ENCODE measurements around the gene DCHS1. TPM values are rescaled to one million over a fixed set of nuclear protein-coding genes. Genes with fewer than 3 reads are reported as not detected.

Gene DCHS1
- total and polyA plus RNA-seq, 9 of the 15 experiments (the other 6 are each of a cell fraction or from before 2014, with no cell fraction given): 0.04 to 0.49 (median 0.14) TPM; not detected in 2

DNA sequence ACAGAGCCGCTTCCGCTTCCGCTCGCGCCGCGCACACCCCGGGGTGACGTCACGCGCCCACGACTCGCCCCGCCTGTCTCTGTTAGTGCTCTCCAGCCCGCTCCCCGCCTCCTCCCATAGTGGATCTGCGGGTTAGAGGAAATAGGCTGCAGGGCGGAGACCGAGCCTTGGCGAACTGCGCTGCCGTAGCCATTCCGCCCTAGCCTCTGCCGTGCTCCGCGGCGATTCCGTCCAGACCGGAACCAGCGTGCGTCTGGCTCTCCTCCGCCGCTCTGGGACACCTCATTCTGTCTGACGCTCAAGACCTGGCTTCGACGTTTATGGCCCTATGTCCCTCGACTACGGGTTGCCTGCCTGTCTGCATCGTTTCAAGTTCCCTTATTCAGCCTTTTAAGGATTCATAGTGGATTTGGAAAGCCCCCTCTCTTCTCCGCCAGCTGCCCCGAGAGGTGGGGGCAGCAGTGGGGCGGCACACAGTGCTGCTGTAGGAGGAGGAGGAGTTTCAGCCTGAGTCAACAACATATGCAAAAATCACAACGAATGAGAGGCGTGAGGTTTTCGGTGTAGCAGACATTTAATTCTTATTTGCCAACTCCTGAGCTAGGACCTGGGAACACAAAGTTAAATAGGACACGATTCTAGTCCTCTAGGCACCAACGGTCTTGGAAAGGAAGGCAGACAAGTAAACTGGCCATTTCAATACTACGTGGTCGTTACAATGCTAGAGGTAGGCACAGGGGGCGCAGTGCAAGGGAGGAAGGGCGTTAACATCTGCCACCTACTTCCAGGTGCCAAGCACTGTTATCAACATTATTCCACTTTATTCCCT lies 43.2 kb downstream of the DCHS1 start, which contains the start of gene TAF10 (continued):
- TF ChIP-seq ZBTB17 (CRISPR knock-in tag; IDR thresholded peaks at IDR 0.05) (peak; percentile 89), DPF2 (IDR thresholded peaks at IDR 0.05) (peak; percentile 78), ZNF76 (CRISPR knock-in tag; IDR thresholded peaks at IDR 0.05; ENCODE audit: borderline replicate concordance) (no peak), ZNF175 (CRISPR knock-in tag; IDR thresholded peaks at IDR 0.05; ENCODE audit: low read depth) (peak; percentile 29; the same call in 1 of the 2 replicates), MED1 (CRISPR knock-in tag; IDR thresholded peaks at IDR 0.05; ENCODE audit: borderline replicate concordance) (no peak), ILF3 (IDR thresholded peaks at IDR 0.05; ENCODE audit: borderline replicate concordance) (no peak), BRD4 (IDR thresholded peaks at IDR 0.05) (peak; percentile 33; the same call in 1 of the 2 replicates), CHCHD3 (CRISPR knock-in tag; IDR thresholded peaks at IDR 0.05) (0 out of 2 replicates have a peak, but pooled peaks have one; percentile 21), ZNF408 (CRISPR knock-in tag; IDR thresholded peaks at IDR 0.05; ENCODE audit: low read depth) (no peak), ZFPM2 (CRISPR knock-in tag; IDR thresholded peaks at IDR 0.05) (no peak), SMARCB1 (IDR thresholded peaks at IDR 0.05; ENCODE audit: insufficient read length, low read depth) (no peak), ZNF274 (IDR thresholded peaks at IDR 0.05; ENCODE audit: borderline replicate concordance, low read depth, low read length) (no peak), MXI1 (IDR thresholded peaks at IDR 0.05; ENCODE audit: low read depth, low read length) (peak; percentile 39; the same call in 1 of the 2 replicates), ZNF561 (CRISPR knock-in tag; conservative IDR thresholded peaks at IDR 0.05) (no peak), ZNF696 (CRISPR knock-in tag; conservative IDR thresholded peaks at IDR 0.05) (no peak), SIRT6 (IDR thresholded peaks at IDR 0.05; ENCODE audit: low read depth, low read length) (no peak), RBM25 (IDR thresholded peaks at IDR 0.05; ENCODE audit: low read depth, low read length, severe bottlenecking) (no peak)
- TF ChIP-seq, protein P1, sequence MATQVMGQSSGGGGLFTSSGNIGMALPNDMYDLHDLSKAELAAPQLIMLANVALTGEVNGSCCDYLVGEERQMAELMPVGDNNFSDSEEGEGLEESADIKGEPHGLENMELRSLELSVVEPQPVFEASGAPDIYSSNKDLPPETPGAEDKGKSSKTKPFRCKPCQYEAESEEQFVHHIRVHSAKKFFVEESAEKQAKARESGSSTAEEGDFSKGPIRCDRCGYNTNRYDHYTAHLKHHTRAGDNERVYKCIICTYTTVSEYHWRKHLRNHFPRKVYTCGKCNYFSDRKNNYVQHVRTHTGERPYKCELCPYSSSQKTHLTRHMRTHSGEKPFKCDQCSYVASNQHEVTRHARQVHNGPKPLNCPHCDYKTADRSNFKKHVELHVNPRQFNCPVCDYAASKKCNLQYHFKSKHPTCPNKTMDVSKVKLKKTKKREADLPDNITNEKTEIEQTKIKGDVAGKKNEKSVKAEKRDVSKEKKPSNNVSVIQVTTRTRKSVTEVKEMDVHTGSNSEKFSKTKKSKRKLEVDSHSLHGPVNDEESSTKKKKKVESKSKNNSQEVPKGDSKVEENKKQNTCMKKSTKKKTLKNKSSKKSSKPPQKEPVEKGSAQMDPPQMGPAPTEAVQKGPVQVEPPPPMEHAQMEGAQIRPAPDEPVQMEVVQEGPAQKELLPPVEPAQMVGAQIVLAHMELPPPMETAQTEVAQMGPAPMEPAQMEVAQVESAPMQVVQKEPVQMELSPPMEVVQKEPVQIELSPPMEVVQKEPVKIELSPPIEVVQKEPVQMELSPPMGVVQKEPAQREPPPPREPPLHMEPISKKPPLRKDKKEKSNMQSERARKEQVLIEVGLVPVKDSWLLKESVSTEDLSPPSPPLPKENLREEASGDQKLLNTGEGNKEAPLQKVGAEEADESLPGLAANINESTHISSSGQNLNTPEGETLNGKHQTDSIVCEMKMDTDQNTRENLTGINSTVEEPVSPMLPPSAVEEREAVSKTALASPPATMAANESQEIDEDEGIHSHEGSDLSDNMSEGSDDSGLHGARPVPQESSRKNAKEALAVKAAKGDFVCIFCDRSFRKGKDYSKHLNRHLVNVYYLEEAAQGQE (IDR thresholded peaks at IDR 0.05; ENCODE audit: borderline replicate concordance): no peak
- TF ChIP-seq, protein P1 (CRISPR knock-in tag; IDR thresholded peaks at IDR 0.05; ENCODE audit: low read depth): no peak; the same call in 1 of the 2 replicates
- TF ChIP-seq, protein P2, sequence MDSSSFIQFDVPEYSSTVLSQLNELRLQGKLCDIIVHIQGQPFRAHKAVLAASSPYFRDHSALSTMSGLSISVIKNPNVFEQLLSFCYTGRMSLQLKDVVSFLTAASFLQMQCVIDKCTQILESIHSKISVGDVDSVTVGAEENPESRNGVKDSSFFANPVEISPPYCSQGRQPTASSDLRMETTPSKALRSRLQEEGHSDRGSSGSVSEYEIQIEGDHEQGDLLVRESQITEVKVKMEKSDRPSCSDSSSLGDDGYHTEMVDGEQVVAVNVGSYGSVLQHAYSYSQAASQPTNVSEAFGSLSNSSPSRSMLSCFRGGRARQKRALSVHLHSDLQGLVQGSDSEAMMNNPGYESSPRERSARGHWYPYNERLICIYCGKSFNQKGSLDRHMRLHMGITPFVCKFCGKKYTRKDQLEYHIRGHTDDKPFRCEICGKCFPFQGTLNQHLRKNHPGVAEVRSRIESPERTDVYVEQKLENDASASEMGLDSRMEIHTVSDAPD (CRISPR knock-in tag; IDR thresholded peaks at IDR 0.05): no peak

Measured in K562 (cell line).